Loucy (cell line): ENCODE data around the gene LIN9.

ENCODE experiments used
- H2AFZ ChIP-seq: fragments of 200-600 bp; sonication (generic); 2 replicates; pipeline ENCODE4 v1.6.0; 2016; ENCODE audit warnings: antibody characterized with exemption, mild to moderate bottlenecking, low read length, moderate library complexity
- H3F3A ChIP-seq: fragments of 200-600 bp; 2 replicates; pipeline ENCODE4 v1.6.0; 2016; ENCODE audit warnings: antibody characterized with exemption, low read depth, mild to moderate bottlenecking
- H3K27me3 ChIP-seq: fragments of 200-600 bp; sonication (generic); 2 replicates; pipeline ENCODE4 v1.6.1; 2014; ENCODE audit warnings: low read length, mild to moderate bottlenecking; ENCODE audit not compliant: insufficient read depth, poor library complexity, severe bottlenecking
- H3K36me3 ChIP-seq: fragments of 200-600 bp; sonication (generic); 2 replicates; pipeline ENCODE4 v1.6.1; 2016; ENCODE audit warnings: low read length; ENCODE audit not compliant: insufficient read depth
- H3K4me1 ChIP-seq: fragments of 200-600 bp; sonication (generic); 2 replicates; pipeline ENCODE4 v1.5.1; 2014; ENCODE audit warnings: low read length, mild to moderate bottlenecking; ENCODE audit not compliant: insufficient read depth, poor library complexity, severe bottlenecking
- H3K4me2 ChIP-seq: fragments of 200-600 bp; sonication (generic); 2 replicates; pipeline ENCODE4 v1.6.0; 2014; ENCODE audit warnings: antibody characterized with exemption, low read length, low read depth, mild to moderate bottlenecking; ENCODE audit not compliant: poor library complexity, severe bottlenecking
- H3K4me3 ChIP-seq: fragments of 200-600 bp; sonication (generic); 2 replicates; pipeline ENCODE4 v1.5.1; 2014; ENCODE audit warnings: low read length, mild to moderate bottlenecking, mixed read lengths; ENCODE audit not compliant: poor library complexity, severe bottlenecking
- H3K79me2 ChIP-seq: fragments of 200-600 bp; sonication (generic); 2 replicates; pipeline ENCODE4 v1.6.1; 2014; ENCODE audit warnings: low read length; ENCODE audit not compliant: insufficient read depth
- H3K9ac ChIP-seq: fragments of 200-600 bp; sonication (generic); 2 replicates; pipeline ENCODE4 v1.6.0; 2014; ENCODE audit warnings: mild to moderate bottlenecking, low read depth, low read length, moderate library complexity; ENCODE audit not compliant: poor library complexity, severe bottlenecking
- H3K9me2 ChIP-seq: fragments of 200-600 bp; sonication (generic); replicated peaks from 2 replicates; pipeline ENCODE4 v1.6.1; 2016; ENCODE audit warnings: low read depth, low read length, mixed read lengths
- H3K9me3 ChIP-seq: fragments of 200-600 bp; sonication (generic); 2 replicates; pipeline ENCODE4 v1.6.1; 2014; ENCODE audit warnings: mild to moderate bottlenecking, antibody characterized with exemption, low read length, low read depth; ENCODE audit not compliant: insufficient read depth
- H4K20me1 ChIP-seq: fragments of 200-600 bp; sonication (generic); 2 replicates; pipeline ENCODE4 v1.6.0; 2014; ENCODE audit warnings: antibody characterized with exemption, low read length, mild to moderate bottlenecking; ENCODE audit not compliant: insufficient read depth, poor library complexity, severe bottlenecking
- EZH2phosphoT487 ChIP-seq: fragments of 200-600 bp; IDR thresholded peaks from 2 replicates; pipeline ENCODE4 v1.6.1; 2018; ENCODE audit warnings: antibody characterized with exemption, mild to moderate bottlenecking, moderate library complexity, borderline replicate concordance
- TF ChIP-seq, protein P1 (sequence below): fragments of 200-600 bp; sonication (generic); conservative IDR thresholded peaks from 2 replicates; pipeline ENCODE4 v1.5.1; 2014; ENCODE audit warnings: mild to moderate bottlenecking, antibody characterized with exemption, low read length

LIN9 gene

DNA sequence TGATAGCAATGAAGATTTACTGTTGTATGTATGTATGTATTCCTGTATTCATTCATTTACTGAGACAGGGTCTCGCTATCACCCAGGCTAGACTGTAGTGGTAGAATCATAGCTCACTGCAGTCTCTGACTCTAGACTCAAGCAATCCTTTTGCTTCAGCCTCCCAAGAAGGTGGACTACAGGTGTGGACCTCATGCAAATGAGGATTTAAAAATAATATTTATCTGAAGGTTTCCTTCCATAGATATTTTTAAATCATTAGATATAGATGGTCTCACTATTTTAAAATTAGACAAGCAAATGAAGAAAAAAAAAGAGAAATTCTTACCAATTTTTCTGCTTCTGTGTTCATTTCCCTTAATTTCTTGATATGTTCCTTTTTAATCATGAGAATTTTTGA, 58.5 kb downstream of the LIN9 start:
- Histone ChIP-seq H3K4me1 (no peaks in the 10 kb centered on the region), H3K79me2 (no peaks in the 10 kb centered on the region), H2AFZ (no peak overlapping the region), H3K9me3 (no peaks in the 10 kb centered on the region), H3K9ac (no peak overlapping the region), H4K20me1 (no peaks in the 10 kb centered on the region), H3K4me3 (no peak overlapping the region), H3F3A (no peaks in the 10 kb centered on the region), H3K36me3 (peaks cover 44% of the 10 kb centered on the region; the same call in 1 of the 2 replicates), H3K4me2 (no peak overlapping the region), H3K27me3 (no peaks in the 10 kb centered on the region), H3K9me2 (no peaks in the 10 kb centered on the region)
- TF ChIP-seq EZH2phosphoT487 = no peak
- TF ChIP-seq, protein P1, sequence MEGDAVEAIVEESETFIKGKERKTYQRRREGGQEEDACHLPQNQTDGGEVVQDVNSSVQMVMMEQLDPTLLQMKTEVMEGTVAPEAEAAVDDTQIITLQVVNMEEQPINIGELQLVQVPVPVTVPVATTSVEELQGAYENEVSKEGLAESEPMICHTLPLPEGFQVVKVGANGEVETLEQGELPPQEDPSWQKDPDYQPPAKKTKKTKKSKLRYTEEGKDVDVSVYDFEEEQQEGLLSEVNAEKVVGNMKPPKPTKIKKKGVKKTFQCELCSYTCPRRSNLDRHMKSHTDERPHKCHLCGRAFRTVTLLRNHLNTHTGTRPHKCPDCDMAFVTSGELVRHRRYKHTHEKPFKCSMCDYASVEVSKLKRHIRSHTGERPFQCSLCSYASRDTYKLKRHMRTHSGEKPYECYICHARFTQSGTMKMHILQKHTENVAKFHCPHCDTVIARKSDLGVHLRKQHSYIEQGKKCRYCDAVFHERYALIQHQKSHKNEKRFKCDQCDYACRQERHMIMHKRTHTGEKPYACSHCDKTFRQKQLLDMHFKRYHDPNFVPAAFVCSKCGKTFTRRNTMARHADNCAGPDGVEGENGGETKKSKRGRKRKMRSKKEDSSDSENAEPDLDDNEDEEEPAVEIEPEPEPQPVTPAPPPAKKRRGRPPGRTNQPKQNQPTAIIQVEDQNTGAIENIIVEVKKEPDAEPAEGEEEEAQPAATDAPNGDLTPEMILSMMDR = no peak

DNA sequence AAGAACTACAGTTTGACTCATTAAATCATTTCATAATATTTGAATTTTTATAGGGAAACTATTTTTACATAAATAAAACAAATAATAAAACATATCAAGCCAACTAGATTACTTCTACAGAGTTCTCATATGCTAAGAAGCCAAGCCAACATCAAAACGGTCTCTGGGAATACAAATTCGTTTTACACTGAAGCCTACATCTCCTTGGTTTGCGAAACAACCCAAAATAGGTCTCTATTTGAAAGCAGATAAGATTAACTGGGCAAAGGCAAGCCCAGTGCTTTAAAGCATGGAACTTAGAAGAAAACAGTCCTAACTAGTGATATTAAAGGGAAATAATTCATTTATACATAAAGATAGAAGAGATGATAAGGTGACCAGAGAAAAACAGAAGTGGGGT, 60.2 kb downstream of the LIN9 start:
- Histone ChIP-seq H3K36me3 (peaks cover 52% of the 10 kb centered on the region; the same call in 1 of the 2 replicates), H3K9me3 (no peaks in the 10 kb centered on the region), H3K4me3 (no peak overlapping the region), H3K9ac (no peak overlapping the region), H4K20me1 (no peaks in the 10 kb centered on the region), H3K79me2 (no peaks in the 10 kb centered on the region), H3F3A (no peaks in the 10 kb centered on the region), H3K4me2 (no peak overlapping the region), H2AFZ (no peak overlapping the region), H3K4me1 (no peaks in the 10 kb centered on the region), H3K27me3 (no peaks in the 10 kb centered on the region), H3K9me2 (no peaks in the 10 kb centered on the region)
- TF ChIP-seq, protein P1 = no peak
- TF ChIP-seq EZH2phosphoT487 = no peak

DNA sequence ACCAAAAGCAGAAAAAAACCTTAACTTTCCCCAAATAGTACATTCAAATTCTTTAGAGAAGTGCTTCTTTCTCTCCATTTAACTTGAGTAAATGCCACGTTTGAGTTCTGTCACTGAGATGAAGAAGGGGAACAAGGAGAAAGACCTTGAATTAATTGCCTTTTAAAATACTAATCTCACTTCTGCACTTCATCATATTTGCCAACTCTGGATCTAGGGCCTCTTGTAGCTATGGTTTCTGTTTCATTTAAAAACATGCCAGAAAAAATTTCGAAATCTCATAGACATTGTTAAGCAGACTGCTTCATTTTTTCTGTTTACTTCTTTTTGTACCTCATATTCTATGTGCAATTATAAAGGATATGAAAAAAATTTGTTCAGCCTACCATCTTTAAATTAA, 60.9 kb downstream of the LIN9 start:
- no peaks in the 10 kb centered on the region for H3F3A ChIP-seq
- H3K4me1 ChIP-seq = no peaks in the 10 kb centered on the region

More for the DNA sequence above, 60.9 kb downstream of the LIN9 start:
- Histone ChIP-seq H4K20me1 (no peaks in the 10 kb centered on the region), H3K9ac (no peak overlapping the region), H3K79me2 (no peaks in the 10 kb centered on the region), H3K4me2 (no peak overlapping the region), H3K27me3 (no peaks in the 10 kb centered on the region), H3K4me3 (no peak overlapping the region), H3K9me2 (no peaks in the 10 kb centered on the region), H3K9me3 (no peaks in the 10 kb centered on the region), H2AFZ (no peak overlapping the region), H3K36me3 (peaks cover 50% of the 10 kb centered on the region; the same call in 1 of the 2 replicates)
- TF ChIP-seq, protein P1 = no peak
- no peak for TF ChIP-seq EZH2phosphoT487
